ENCODE results near the gene TBC1D22A.

DNA sequence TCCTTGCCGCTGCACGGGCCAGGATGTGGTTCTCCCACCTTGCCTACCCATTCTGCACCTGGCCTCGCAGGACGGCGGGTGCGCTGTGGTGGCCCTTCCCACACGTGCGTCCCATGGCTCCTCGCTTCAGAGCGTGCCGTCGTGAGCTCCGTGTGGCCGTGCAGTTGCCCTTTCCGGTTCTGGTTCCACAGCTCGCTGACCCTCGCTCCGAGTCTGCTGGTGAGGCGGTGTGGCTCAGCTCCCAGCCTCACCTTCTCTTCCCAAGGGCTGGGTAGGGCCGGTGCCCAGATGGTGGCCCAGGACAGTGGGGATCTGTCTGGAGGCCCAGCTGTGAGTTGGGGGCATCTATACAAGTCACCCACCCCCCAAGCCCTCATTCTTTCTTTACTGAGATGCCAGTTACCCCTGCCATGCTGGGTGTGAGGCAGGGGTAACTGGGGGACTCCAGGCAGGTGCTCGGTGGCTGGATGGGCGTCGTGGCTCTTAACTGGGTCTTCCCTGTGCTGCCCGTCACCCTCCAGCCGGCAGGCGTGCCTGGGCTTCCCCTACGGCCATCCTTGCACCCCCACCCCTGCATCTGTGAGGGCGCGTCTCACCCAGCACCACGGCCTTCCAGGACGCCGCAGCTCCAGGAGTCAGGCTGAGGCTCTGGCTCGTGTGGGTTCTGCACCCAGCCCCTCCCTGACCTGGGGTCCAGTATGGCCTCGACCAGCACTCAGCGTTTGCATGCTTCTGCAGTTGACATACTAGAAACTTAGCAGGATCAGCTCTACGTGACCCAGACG is 395.2 kb downstream of the TBC1D22A start:
- no peak for TF ChIP-seq POLR2AphosphoS5 (IDR thresholded peaks at IDR 0.05)
- TF ChIP-seq, protein P1, sequence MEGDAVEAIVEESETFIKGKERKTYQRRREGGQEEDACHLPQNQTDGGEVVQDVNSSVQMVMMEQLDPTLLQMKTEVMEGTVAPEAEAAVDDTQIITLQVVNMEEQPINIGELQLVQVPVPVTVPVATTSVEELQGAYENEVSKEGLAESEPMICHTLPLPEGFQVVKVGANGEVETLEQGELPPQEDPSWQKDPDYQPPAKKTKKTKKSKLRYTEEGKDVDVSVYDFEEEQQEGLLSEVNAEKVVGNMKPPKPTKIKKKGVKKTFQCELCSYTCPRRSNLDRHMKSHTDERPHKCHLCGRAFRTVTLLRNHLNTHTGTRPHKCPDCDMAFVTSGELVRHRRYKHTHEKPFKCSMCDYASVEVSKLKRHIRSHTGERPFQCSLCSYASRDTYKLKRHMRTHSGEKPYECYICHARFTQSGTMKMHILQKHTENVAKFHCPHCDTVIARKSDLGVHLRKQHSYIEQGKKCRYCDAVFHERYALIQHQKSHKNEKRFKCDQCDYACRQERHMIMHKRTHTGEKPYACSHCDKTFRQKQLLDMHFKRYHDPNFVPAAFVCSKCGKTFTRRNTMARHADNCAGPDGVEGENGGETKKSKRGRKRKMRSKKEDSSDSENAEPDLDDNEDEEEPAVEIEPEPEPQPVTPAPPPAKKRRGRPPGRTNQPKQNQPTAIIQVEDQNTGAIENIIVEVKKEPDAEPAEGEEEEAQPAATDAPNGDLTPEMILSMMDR (IDR thresholded peaks at IDR 0.05; ENCODE audit: poor library complexity, severe bottlenecking) = no peak
- no peak for TF ChIP-seq TAF1 (IDR thresholded peaks at IDR 0.05; ENCODE audit: low read depth)
- no peak for TF ChIP-seq EZH2 (IDR thresholded peaks at IDR 0.05; ENCODE audit: borderline replicate concordance, insufficient read depth, low read length, poor library complexity, severe bottlenecking)
- TF ChIP-seq MXI1 (conservative IDR thresholded peaks at IDR 0.05; ENCODE audit: poor library complexity, severe bottlenecking) = no peak
- no peak for TF ChIP-seq RAD21 (conservative IDR thresholded peaks at IDR 0.05)
